Natural killer cell (primary cell): Measurements from ENCODE around the gene SAMD9. TPM values are rescaled to one million over a fixed set of nuclear protein-coding genes. Genes with fewer than 3 reads are reported as not detected.

Source experiments
- ATAC-seq, 3 donors: fragments of 150-1000 bp in 2 of 3; fragments of 200-7000 bp in 1 of 3; cut with Tn5 transposase; 1 replicate in 1 of 3; 2 replicates in 2 of 3; pipeline ENCODE4 v1.10.0; 2021; ENCODE audit warnings: mild to moderate bottlenecking in 2 of 3, moderate library complexity in 2 of 3
- DNase-seq, 2 donors: peaks; one replicate each; pipeline versions ENCODE4 v3.0.0 to v3.0.0-alpha.2; 2013 to 2021; ENCODE audit warnings: mixed read lengths in 1 of 2
- H3K27ac ChIP-seq: one replicate; pipeline ENCODE4 v1.5.1; 2013; ENCODE audit warnings: mild to moderate bottlenecking, low read length
- H3K27me3 ChIP-seq: one replicate; pipeline ENCODE4 v1.6.1; 2013; ENCODE audit warnings: low read length; ENCODE audit not compliant: control insufficient read depth, insufficient read depth
- H3K36me3 ChIP-seq: one replicate; pipeline ENCODE4 v1.6.1; 2013; ENCODE audit warnings: low read length; ENCODE audit not compliant: control insufficient read depth, insufficient read depth
- H3K4me1 ChIP-seq: one replicate; pipeline ENCODE4 v1.6.1; 2013; ENCODE audit warnings: low read length; ENCODE audit not compliant: control insufficient read depth, insufficient read depth
- H3K4me3 ChIP-seq: one replicate; pipeline ENCODE4 v1.5.1; 2013; ENCODE audit warnings: low read length
- H3K9me3 ChIP-seq: one replicate; pipeline ENCODE4 v1.6.1; 2013; ENCODE audit warnings: low read length; ENCODE audit not compliant: control insufficient read depth, insufficient read depth
- H3K27ac Mint-ChIP-seq, 2 donors: one replicate each; pipeline ENCODE4 v1.8.0; 2022; ENCODE audit warnings: mild to moderate bottlenecking in 2 of 2, mixed read lengths in 2 of 2, moderate library complexity in 1 of 2
- H3K27me3 Mint-ChIP-seq, 2 donors: one replicate each; pipeline ENCODE4 v1.8.0; 2022; ENCODE audit warnings: low read depth in 2 of 2, mixed read lengths in 2 of 2
- H3K36me3 Mint-ChIP-seq: one replicate; pipeline ENCODE4 v1.8.0; 2022; ENCODE audit warnings: mixed read lengths
- H3K4me1 Mint-ChIP-seq, 2 donors: one replicate each; pipeline ENCODE4 v1.8.0; 2022; ENCODE audit warnings: mixed read lengths in 2 of 2
- H3K4me3 Mint-ChIP-seq: one replicate; pipeline ENCODE4 v1.8.0; 2022; ENCODE audit warnings: mild to moderate bottlenecking, moderate library complexity, mixed read lengths
- H3K9me3 Mint-ChIP-seq, 2 donors: one replicate each; pipeline ENCODE4 v1.8.0; 2022; ENCODE audit warnings: mixed read lengths in 2 of 2
- WGBS: methylation state at CpG from one replicate; pipeline ENCODE4 v1.1.7; 2013; ENCODE audit warnings: missing lambda C conversion rate; ENCODE audit not compliant: insufficient coverage; 5-methylcytosine and 5-hydroxymethylcytosine counted together
- intact Hi-C: fragments of 100-400 bp; cut with micrococcal nuclease; formaldehyde crosslinking; loops from one replicate; pipeline ENCODE4 v1.14.2; 2022
- total RNA-seq, 4 donors: library from RNA; stranded (reverse); fragments of 120-200 nt in 1 of 4; gene quantifications; one replicate each; pipeline versions ENCODE4 v1.2.3 to v1.2.4, GENCODE V29; 2013 to 2022
- TF ChIP-seq, protein P1 (sequence below): fragments of 200-600 bp; IDR thresholded peaks from one replicate; pipeline ENCODE4 v1.8.0; 2022; ENCODE audit warnings: antibody characterized with exemption

Gene SAMD9
- total RNA-seq, 3 donors from 2014 or later (not counting 1 experiment from before 2014, with no cell fraction given) = 52.3 to 70.0 (median 56.9) TPM

DNA sequence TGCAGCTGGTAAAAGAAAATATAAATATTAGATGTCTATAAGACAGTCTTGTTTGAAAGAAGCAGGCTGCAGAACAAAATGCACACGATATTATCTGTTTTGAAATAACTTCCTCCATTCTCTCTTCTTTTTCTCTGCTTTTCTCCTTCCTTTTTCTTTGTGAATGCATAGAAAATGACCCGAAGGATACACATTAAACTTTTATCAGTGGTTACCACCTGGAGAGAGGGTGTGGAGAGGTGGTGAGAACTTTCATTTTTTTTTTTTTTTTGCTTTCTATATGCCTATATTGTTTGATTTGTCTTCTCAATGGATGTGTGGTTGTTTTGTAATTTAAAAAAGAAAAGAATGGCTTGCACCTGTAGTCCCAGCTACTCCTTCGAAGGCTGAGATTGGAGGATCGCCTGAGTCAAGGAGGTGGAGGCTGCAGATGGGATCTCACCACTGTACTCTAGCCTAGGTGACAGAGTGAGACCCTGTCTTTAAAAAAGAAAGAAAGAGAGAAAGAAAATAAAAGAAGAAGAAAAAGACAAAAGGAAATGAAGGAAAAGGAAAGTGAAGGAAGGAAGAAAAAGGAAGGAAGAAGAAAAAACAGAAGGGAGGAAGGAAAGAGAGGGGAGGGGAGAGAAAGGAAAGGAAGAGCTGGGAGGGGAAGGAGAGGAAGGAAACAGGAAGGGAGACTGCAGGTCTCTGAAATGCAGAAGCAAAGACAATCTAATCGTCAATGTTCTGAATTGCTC, 64.4 kb downstream of the SAMD9 start:
- no peak overlapping the region for H3K4me3 Mint-ChIP-seq
- TF ChIP-seq, protein P1, sequence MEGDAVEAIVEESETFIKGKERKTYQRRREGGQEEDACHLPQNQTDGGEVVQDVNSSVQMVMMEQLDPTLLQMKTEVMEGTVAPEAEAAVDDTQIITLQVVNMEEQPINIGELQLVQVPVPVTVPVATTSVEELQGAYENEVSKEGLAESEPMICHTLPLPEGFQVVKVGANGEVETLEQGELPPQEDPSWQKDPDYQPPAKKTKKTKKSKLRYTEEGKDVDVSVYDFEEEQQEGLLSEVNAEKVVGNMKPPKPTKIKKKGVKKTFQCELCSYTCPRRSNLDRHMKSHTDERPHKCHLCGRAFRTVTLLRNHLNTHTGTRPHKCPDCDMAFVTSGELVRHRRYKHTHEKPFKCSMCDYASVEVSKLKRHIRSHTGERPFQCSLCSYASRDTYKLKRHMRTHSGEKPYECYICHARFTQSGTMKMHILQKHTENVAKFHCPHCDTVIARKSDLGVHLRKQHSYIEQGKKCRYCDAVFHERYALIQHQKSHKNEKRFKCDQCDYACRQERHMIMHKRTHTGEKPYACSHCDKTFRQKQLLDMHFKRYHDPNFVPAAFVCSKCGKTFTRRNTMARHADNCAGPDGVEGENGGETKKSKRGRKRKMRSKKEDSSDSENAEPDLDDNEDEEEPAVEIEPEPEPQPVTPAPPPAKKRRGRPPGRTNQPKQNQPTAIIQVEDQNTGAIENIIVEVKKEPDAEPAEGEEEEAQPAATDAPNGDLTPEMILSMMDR = no peak
- DNase-seq = no peak
- no peaks in the 10 kb centered on the region for H3K27me3 ChIP-seq
- H3K36me3 ChIP-seq = no peaks in the 10 kb centered on the region
- H3K27me3 Mint-ChIP-seq = peaks cover 0 to 7% of the 10 kb centered on the region in 2 donors
- intact Hi-C loops = loop anchor here (10.0 kb wide), 1 partner anchor 529 kb away; the partner anchor contains the start of genes PEX1 and RBM48
- no peaks in the 10 kb centered on the region for H3K9me3 Mint-ChIP-seq
- no peaks in the 10 kb centered on the region for H3K4me1 Mint-ChIP-seq
- no peaks in the 10 kb centered on the region for H3K4me1 ChIP-seq
- H3K9me3 ChIP-seq = no peaks in the 10 kb centered on the region
- no peak overlapping the region for H3K4me3 ChIP-seq
- WGBS = 68% methylated on average over 3 of the region's 5 CpGs
- no peak for ATAC-seq
- H3K27ac Mint-ChIP-seq = no peak overlapping the region
- no peak overlapping the region for H3K27ac ChIP-seq
- no peaks in the 10 kb centered on the region for H3K36me3 Mint-ChIP-seq

DNA sequence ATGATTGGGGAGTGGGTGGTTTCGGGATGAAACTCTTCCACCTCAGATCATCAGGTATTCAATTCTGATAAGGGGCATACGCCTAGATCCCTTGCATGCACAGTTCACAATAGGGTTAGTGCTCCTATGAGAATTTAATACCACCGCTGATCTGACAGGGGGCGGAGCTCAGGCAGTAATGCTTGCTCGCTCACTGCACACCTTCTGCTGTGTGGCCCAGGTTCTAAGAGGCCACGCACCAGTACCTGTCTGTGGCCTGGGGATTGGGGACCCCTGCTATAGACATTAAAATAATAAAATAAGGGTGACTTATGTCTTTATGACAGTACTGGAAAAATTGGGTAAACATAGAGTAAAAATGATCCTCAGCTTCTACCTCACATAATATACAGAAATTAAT, 66.1 kb downstream of the SAMD9 start:
- intact Hi-C loops = loop anchor here (10.0 kb wide), 1 partner anchor 527 kb away; the partner anchor contains the start of genes PEX1 and RBM48
- no peaks in the 10 kb centered on the region for H3K4me1 Mint-ChIP-seq

More for the DNA sequence above, 66.1 kb downstream of the SAMD9 start:
- no peaks in the 10 kb centered on the region for H3K9me3 Mint-ChIP-seq
- TF ChIP-seq, protein P1 = no peak
- Histone ChIP-seq H3K4me1 (no peaks in the 10 kb centered on the region), H3K9me3 (no peaks in the 10 kb centered on the region), H3K27ac (no peak overlapping the region), H3K27me3 (no peaks in the 10 kb centered on the region), H3K4me3 (no peak overlapping the region), H3K36me3 (no peaks in the 10 kb centered on the region)
- 90% methylated on average over 6 of the region's 6 CpGs for WGBS
- peaks cover 0 to 20% of the 10 kb centered on the region in 2 donors for H3K27me3 Mint-ChIP-seq
- no peak overlapping the region for H3K27ac Mint-ChIP-seq
- ATAC-seq (no peak), DNase-seq (no peak)
- no peaks in the 10 kb centered on the region for H3K36me3 Mint-ChIP-seq
- H3K4me3 Mint-ChIP-seq = no peak overlapping the region

Other genes with a start within 250 kb of the SAMD9 start
- gene SAMD9L, start 30.4 kb upstream of the SAMD9 start, total RNA-seq = 10 to 100 TPM; 49.2 to 62.4 (median 49.9) TPM
- not detected for gene HEPACAM2, start 108.5 kb upstream of the SAMD9 start, total RNA-seq
- gene VPS50, start 114.4 kb upstream of the SAMD9 start, total RNA-seq = 10 to 100 TPM; 29.0 to 32.8 (median 31.7) TPM